HG03558 (cell line): ENCODE results near the gene BTG3.

Experiments used
- ATAC-seq: cut with Tn5 transposase; IDR thresholded peaks from one replicate; pipeline ENCODE4 v1.9.1; 2021; ENCODE audit warnings: moderate number of reproducible peaks; ENCODE audit not compliant: unreplicated experiment; ENCODE audit errors: extremely low read depth

Gene BTG3

GRCh38 chr21:17612565-17613241, at the start of gene BTG3:
Gene BTG3 (minus strand): TSS chr21:17612901. CDS start chr21:17609144, 3,757 bp downstream.
- peak; percentile 50 for ATAC-seq

- no peak for ATAC-seq
These were observed 48.2 kb upstream of the BTG3 start for GRCh38 chr21:17660862-17661261.

GRCh38 chr21:17660452-17660851, 47.8 kb upstream of the BTG3 start:
- no peak for ATAC-seq

- ATAC-seq = no peak
These were observed 46.2 kb upstream of the BTG3 start for GRCh38 chr21:17658931-17659330.

- ATAC-seq = no peak
These were observed 38.8 kb upstream of the BTG3 start for GRCh38 chr21:17651526-17651925.

GRCh38 chr21:17650292-17650691, 37.6 kb upstream of the BTG3 start:
- ATAC-seq = no peak

GRCh38 chr21:17646790-17647189, 34.1 kb upstream of the BTG3 start:
- no peak for ATAC-seq

GRCh38 chr21:17644186-17644585, 31.5 kb upstream of the BTG3 start:
- ATAC-seq = no peak

- no peak for ATAC-seq
These were observed 28.1 kb upstream of the BTG3 start for GRCh38 chr21:17640821-17641220.

GRCh38 chr21:17636711-17637110, 24.0 kb upstream of the BTG3 start:
- ATAC-seq = no peak

- ATAC-seq = no peak
These were observed 18.5 kb upstream of the BTG3 start for GRCh38 chr21:17631195-17631594.

- no peak for ATAC-seq
These were observed 9.3 kb upstream of the BTG3 start for GRCh38 chr21:17622018-17622417.

- ATAC-seq = no peak
These were observed 4.1 kb upstream of the BTG3 start for GRCh38 chr21:17616831-17617230.

- no peak for ATAC-seq
These were observed 558 bp upstream of the BTG3 start for GRCh38 chr21:17613242-17613676.

- ATAC-seq = no peak
These were observed 607 bp downstream of the BTG3 start for GRCh38 chr21:17612023-17612564.

- ATAC-seq = peak; percentile 45
These were observed 1.2 kb downstream of the BTG3 start for GRCh38 chr21:17611414-17612022.

GRCh38 chr21:17610911-17611310, 1.8 kb downstream of the BTG3 start:
- no peak for ATAC-seq

GRCh38 chr21:17609681-17610080, 3.0 kb downstream of the BTG3 start:
- ATAC-seq = no peak

- no peak for ATAC-seq
These were observed 5.0 kb downstream of the BTG3 start for GRCh38 chr21:17607684-17608083.

- ATAC-seq = no peak
These were observed 9.8 kb downstream of the BTG3 start for GRCh38 chr21:17602874-17603273.

- peak; percentile 44 for ATAC-seq
These were observed 14.3 kb downstream of the BTG3 start for GRCh38 chr21:17598437-17598836.

- no peak for ATAC-seq
These were observed 15.0 kb downstream of the BTG3 start for GRCh38 chr21:17597680-17598079.
